HG02884 (cell line): ENCODE data around the gene LMTK3.
"Not testable (repeated sequence)": the region's sequence is repeated elsewhere in the genome, so short reads cannot be mapped to it uniquely, and the experiment has no call there.

Experiments used
- ATAC-seq: cut with Tn5 transposase; IDR thresholded peaks from one replicate; pipeline ENCODE4 v1.9.1; 2021; ENCODE audit warnings: mild to moderate bottlenecking, moderate library complexity; ENCODE audit not compliant: unreplicated experiment

The LMTK3 gene

GRCh38 chr19:48490981-48491792 is 20.4 kb downstream of the LMTK3 start:
- no peak for ATAC-seq

DNA sequence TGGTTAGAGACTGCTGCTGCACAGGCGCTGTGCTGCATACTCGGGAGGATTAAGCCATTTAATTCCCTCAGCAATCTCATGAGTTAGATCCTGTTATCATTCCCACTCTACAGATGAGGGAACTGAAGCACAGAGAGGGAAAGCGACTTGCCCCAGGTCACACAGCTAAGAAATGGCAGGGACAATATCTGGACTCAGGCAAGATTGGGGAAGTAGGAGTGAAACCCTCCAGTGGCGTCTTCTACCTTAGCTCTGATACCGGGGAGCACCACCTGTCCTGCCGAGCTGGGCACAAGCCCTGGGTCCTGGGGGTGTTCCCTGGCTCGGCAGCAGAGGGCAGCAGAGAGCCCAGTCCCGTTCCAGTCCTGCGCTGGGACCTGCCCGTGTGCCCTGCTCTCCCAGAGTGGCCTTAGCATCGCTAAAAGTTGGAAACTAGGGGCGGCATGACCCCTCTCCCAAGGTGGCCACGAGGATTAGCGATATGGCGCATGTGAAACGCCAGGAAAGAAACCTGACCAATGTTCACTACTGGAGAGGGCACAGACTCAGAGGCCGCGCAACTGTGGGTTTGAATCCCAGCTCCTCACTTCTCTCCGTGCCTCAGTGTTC is 21.9 kb downstream of the LMTK3 start:
- ATAC-seq, result no peak

GRCh38 chr19:48488478-48488877 is 23.2 kb downstream of the LMTK3 start:
- ATAC-seq, result not testable (repeated sequence)

GRCh38 chr19:48487948-48488347 is 23.7 kb downstream of the LMTK3 start:
- ATAC-seq, result no peak

DNA sequence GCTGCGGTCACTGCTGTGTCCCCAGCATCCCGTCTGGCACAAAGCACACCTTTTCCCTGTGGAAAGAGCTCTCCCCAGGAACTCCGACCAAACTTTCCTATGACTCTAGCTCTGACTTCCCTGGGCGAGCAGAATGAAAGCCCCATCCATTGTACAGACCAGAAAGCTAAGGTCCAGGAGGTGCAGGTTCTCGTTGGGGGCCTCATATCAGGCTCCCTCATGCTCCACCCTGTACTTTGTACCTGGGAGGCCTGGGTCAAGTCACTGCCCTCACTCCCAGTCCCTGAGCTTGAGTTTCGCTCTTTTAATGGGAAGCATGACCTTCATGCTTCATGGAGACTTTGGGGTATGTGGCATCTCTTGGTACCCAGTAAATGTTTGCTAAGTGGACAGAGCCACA is 24.1 kb downstream of the LMTK3 start:
- no peak for ATAC-seq

GRCh38 chr19:48486706-48487105 is 24.9 kb downstream of the LMTK3 start:
- ATAC-seq, result not testable (repeated sequence)

GRCh38 chr19:48484931-48485612 is 26.6 kb downstream of the LMTK3 start:
- ATAC-seq, result no peak

GRCh38 chr19:48484247-48484893 is 27.3 kb downstream of the LMTK3 start:
- no peak for ATAC-seq

DNA sequence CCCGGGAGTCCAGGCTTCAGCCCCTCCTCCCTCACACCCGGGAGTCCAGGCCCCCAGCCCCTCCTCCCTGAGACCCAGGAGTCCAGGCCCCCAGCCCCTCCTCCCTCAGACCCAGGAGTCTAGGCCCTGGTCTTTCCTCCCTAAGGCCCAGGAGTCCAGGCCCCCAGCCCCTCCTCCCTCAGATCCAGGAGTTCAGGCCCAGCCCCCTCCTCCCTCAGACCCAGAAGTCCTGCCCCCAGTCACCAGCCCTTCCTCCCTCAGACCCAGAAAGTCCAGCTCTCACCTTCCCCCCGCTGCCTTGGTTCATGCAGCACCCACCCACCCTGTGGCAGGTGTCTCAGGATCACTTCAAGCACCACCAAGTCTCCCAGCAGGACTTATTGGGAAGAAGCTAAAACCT is 28.3 kb downstream of the LMTK3 start:
- no peak for ATAC-seq

DNA sequence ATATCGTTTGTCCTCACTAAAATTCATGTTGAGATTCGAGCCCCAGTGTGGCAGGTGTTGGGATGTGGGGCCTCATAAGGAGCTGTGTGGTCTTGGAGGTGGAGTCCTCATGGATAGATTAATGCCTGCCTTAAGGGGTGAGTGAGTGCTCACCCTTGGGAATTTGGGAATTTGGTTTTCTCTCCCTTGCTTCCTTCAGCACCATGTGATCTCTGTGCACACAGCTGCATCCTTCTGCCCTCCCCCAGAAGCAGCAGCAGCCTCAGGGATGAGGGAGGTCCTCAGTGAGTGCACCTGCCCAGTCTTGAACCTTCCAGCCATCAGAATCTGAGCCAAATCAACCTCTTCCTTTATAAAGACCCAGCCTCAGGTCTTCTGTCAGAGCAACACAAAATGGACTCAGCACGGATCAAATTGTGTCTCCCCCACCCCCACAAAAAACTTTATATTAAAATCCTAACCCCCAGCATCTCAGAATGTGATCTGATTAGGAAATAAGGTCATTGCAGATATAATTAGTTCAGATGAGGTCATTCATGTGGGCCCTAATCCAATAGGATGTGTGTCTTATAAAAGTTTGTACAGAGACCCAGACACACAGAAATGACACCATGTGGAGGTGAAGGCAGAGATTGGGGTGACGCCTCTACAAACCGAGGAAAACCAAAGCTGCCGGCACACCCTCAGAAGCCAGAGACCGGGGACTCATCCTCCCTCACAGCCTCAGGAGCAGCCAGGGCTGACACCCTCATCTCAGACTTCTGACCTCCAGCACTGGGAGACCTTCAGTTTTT is 29.6 kb downstream of the LMTK3 start:
- no peak for ATAC-seq

- ATAC-seq, result no peak
Observed at GRCh38 chr19:48480558-48481500, 30.8 kb downstream of the LMTK3 start.

GRCh38 chr19:48480183-48480557 is 31.5 kb downstream of the LMTK3 start:
- no peak for ATAC-seq

- no peak for ATAC-seq
Observed at GRCh38 chr19:48479686-48480085, 31.9 kb downstream of the LMTK3 start.

- ATAC-seq, result no peak
Observed at GRCh38 chr19:48478339-48479256, 33.0 kb downstream of the LMTK3 start.

- no peak for ATAC-seq
Observed at GRCh38 chr19:48477698-48478338, 33.8 kb downstream of the LMTK3 start.

GRCh38 chr19:48477067-48477685 is 34.5 kb downstream of the LMTK3 start:
- no peak for ATAC-seq

DNA sequence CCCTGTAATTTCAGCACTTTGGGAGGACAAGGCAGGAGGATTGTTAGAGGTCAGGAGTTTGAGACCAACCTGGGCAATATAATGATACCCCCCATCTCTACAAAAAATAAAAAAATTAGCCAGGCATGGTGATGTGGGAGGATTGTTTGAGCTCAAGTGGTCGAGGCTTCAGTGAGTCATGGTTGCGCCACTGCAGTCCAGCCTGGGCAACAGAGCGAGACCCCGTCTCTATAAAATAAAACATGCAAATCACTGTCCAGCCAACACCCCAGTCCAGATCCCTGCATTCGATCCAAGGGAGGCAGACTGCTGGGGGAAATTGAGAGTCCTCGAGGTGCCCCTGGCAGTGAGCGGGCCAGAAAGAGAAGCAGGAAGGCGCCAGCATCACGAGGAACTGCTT is 35.5 kb downstream of the LMTK3 start:
- no peak for ATAC-seq
